NOMO-1 treated with DMSO at 0.1 percent for 48 hours (cell line): ENCODE measurements around the gene CARD9.

ENCODE experiments used
- DNase-seq: peaks from one replicate; lab custom pipeline; 2025; ENCODE audit not compliant: unreplicated experiment; lab: John Stamatoyannopoulos, UW

The CARD9 gene

GRCh38 chr9:136401173-136401922 is 27.9 kb upstream of the CARD9 start:
- DNase-seq = no peak

- peak; percentile 92 for DNase-seq
Observed at GRCh38 chr9:136400038-136400834, 26.8 kb upstream of the CARD9 start, which contains the start of gene SNAPC4. Gene SNAPC4 (minus strand): TSS chr9:136400170. CDS start chr9:136398428, 1,742 bp downstream.

- no peak for DNase-seq
Observed at GRCh38 chr9:136399176-136400037, 25.9 kb upstream of the CARD9 start.

- no peak for DNase-seq
Observed at GRCh38 chr9:136398286-136398685, 24.8 kb upstream of the CARD9 start.

GRCh38 chr9:136397643-136398042 is 24.2 kb upstream of the CARD9 start:
- no peak for DNase-seq

GRCh38 chr9:136396219-136396515 is 22.7 kb upstream of the CARD9 start:
- no peak for DNase-seq

- DNase-seq = no peak
Observed at GRCh38 chr9:136395345-136396218, 22.1 kb upstream of the CARD9 start.

GRCh38 chr9:136395020-136395340 is 21.5 kb upstream of the CARD9 start:
- no peak for DNase-seq

GRCh38 chr9:136394312-136395019 is 21.0 kb upstream of the CARD9 start:
- no peak for DNase-seq

GRCh38 chr9:136393531-136393930 is 20.1 kb upstream of the CARD9 start:
- no peak for DNase-seq

GRCh38 chr9:136392538-136393449 is 19.3 kb upstream of the CARD9 start:
- no peak for DNase-seq

- no peak for DNase-seq
Observed at GRCh38 chr9:136391737-136392537, 18.5 kb upstream of the CARD9 start.

- DNase-seq = no peak
Observed at GRCh38 chr9:136389396-136389795, 15.9 kb upstream of the CARD9 start.

- no peak for DNase-seq
Observed at GRCh38 chr9:136387217-136387616, 13.7 kb upstream of the CARD9 start.

- DNase-seq = peak; percentile 97
Observed at GRCh38 chr9:136386018-136386417, 12.5 kb upstream of the CARD9 start.

- DNase-seq = peak; percentile 84
Observed at GRCh38 chr9:136385015-136385414, 11.5 kb upstream of the CARD9 start.

- DNase-seq = no peak
Observed at GRCh38 chr9:136383436-136383835, 10.0 kb upstream of the CARD9 start.

- DNase-seq = no peak
Observed at GRCh38 chr9:136381966-136382513, 8.6 kb upstream of the CARD9 start.
